NCI-H748 (cell line): ENCODE results near the gene AMY2A.
"Not testable (repeated sequence)": the region's sequence is repeated elsewhere in the genome, so short reads cannot be mapped to it uniquely, and the experiment has no call there.

Experiments
- DNase-seq: peaks from one replicate; lab custom pipeline; 2025; ENCODE audit not compliant: unreplicated experiment; lab: John Stamatoyannopoulos, UW

The AMY2A gene

GRCh38 chr1:103616994-103617477, at the start of gene AMY2A:
Gene AMY2A, plus strand, starts transcription at chr1:103617427. Its CDS starts 14 bp downstream, at chr1:103617441.
- DNase-seq, result not testable (repeated sequence)

GRCh38 chr1:103569493-103569892, 47.7 kb upstream of the AMY2A start:
- DNase-seq, result no peak

- not testable (repeated sequence) for DNase-seq
These were observed 45.9 kb upstream of the AMY2A start, which contains the start of gene AMY2B for GRCh38 chr1:103571289-103571688. Gene AMY2B, plus strand, starts transcription at chr1:103571589. Its CDS starts 14 bp downstream, at chr1:103571603.

- DNase-seq, result no peak
These were observed 41.2 kb upstream of the AMY2A start for GRCh38 chr1:103576065-103576464.

- DNase-seq, result not testable (repeated sequence)
These were observed 40.4 kb upstream of the AMY2A start for GRCh38 chr1:103576784-103577183.

- DNase-seq, result no peak
These were observed 34.8 kb upstream of the AMY2A start for GRCh38 chr1:103582464-103582863.

GRCh38 chr1:103583887-103584286, 33.3 kb upstream of the AMY2A start:
- no peak for DNase-seq

GRCh38 chr1:103584537-103584936, 32.7 kb upstream of the AMY2A start:
- no peak for DNase-seq

GRCh38 chr1:103602740-103603139, 14.5 kb upstream of the AMY2A start:
- not testable (repeated sequence) for DNase-seq

GRCh38 chr1:103616362-103616761, 865 bp upstream of the AMY2A start:
- DNase-seq, result no peak

- not testable (repeated sequence) for DNase-seq
These were observed 10.2 kb downstream of the AMY2A start for GRCh38 chr1:103627436-103627835.

GRCh38 chr1:103641194-103641593, 24.0 kb downstream of the AMY2A start:
- not testable (repeated sequence) for DNase-seq

- DNase-seq, result not testable (repeated sequence)
These were observed 26.7 kb downstream of the AMY2A start for GRCh38 chr1:103643908-103644307.

GRCh38 chr1:103650305-103650704, 33.1 kb downstream of the AMY2A start:
- DNase-seq, result not testable (repeated sequence)

- not testable (repeated sequence) for DNase-seq
These were observed 33.7 kb downstream of the AMY2A start for GRCh38 chr1:103650889-103651288.

- not testable (repeated sequence) for DNase-seq
These were observed 36.9 kb downstream of the AMY2A start for GRCh38 chr1:103654133-103654532.

GRCh38 chr1:103655460-103655859, 38.2 kb downstream of the AMY2A start, which contains the start of gene AMY1A:
Gene AMY1A, plus strand, starts transcription at chr1:103655760. Its CDS starts 571 bp downstream, at chr1:103656331.
- DNase-seq, result not testable (repeated sequence)
